SH-SY5Y (cell line): Measurements from ENCODE around the gene BICD2.

Experiments used
- GATA2 ChIP-seq: IDR thresholded peaks from 2 replicates; pipeline ENCODE4 v1.6.1; 2011; ENCODE audit warnings: mild to moderate bottlenecking, low read depth, low read length
- GATA3 ChIP-seq: IDR thresholded peaks from 2 replicates; pipeline ENCODE4 v1.6.1; 2011; ENCODE audit warnings: low read depth, mild to moderate bottlenecking, low read length, moderate library complexity

DNA sequence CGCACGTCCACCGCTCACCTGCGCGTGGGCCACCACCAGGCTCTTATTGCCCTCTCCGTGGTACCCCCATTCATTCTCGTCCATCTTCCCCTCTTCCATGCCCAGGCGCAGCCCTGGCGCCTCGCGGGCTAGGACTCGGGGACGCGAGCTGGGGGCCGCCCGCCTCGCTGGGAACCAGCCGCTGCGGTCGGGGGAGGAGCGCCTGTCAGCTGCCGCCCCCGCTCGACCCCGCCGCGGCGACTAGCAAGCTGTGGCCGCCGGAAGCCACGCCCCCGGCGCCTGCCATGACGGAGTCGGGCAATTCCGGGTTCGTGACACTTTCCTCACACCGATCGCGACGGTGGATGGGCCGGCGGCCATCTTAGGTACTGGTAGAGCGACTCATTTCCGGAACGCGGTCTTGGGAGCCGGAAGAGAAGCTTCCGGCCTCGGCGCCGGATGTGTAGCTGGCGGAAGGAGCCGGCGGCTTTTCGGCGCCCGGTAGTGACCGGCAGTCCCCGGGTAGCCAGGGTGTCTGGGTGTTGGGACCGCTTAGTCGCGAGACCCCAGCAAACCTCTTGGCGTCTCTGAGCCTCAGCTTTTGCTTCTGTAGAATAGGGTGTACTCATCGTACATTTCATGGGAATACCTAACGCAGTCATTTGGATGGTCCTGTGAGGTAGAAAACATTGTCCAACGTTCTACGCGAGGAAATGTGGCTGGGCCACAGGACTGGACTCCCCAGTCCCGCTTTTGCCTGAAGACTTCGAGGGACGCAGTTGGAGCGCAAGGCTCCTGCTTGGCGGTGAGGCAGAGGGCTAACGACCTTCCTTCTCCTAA is 94.5 kb downstream of the BICD2 start, which contains the start of gene IPPK:
- TF ChIP-seq GATA3, result no peak
- no peak for TF ChIP-seq GATA2
